Peyer's patch (tissue), 4 donors: ENCODE results near the gene CCND2. TPM values are rescaled to one million over a fixed set of nuclear protein-coding genes. Genes with fewer than 3 reads are reported as not detected.

Experiments used
- DNase-seq, 3 donors: peaks; one replicate each; pipeline ENCODE4 v3.0.0-alpha.2; 2017 to 2019
- H3K27ac ChIP-seq, 4 donors: fragments of 200-600 bp; sonication (generic); one replicate each; pipeline ENCODE4 v1.5.1; 2016 to 2019
- H3K27me3 ChIP-seq, 2 donors: fragments of 200-600 bp; sonication (generic); one replicate each; pipeline ENCODE4 v1.5.1; 2019
- H3K36me3 ChIP-seq, 3 donors: fragments of 200-600 bp; sonication (generic); one replicate each; pipeline ENCODE4 v1.5.1; 2016 to 2019
- H3K4me1 ChIP-seq, 4 donors: fragments of 200-600 bp; sonication (generic); one replicate each; pipeline ENCODE4 v1.5.1; 2016 to 2019
- H3K4me3 ChIP-seq, 4 donors: fragments of 200-600 bp; sonication (generic); 1 replicate in 3 of 4; 2 replicates in 1 of 4; pipeline ENCODE4 v1.5.1; 2016 to 2019; ENCODE audit warnings: mild to moderate bottlenecking in 1 of 4
- H3K9me3 ChIP-seq, 4 donors: fragments of 200-600 bp; sonication (generic); one replicate each; pipeline ENCODE4 v1.5.1; 2016 to 2019; ENCODE audit warnings: mild to moderate bottlenecking in 1 of 4
- POLR2A ChIP-seq, 2 donors: fragments of 450-650 bp; IDR thresholded peaks; one replicate each; pipeline ENCODE4 v1.5.1; 2017; ENCODE audit warnings: antibody characterized with exemption in 2 of 2, mild to moderate bottlenecking in 2 of 2, moderate library complexity in 2 of 2
- total RNA-seq, 4 donors: library from RNA; depleted of rRNA; stranded (reverse); fragments of >200 nt; gene quantifications; one replicate each; pipeline ENCODE4 v1.1.0, GENCODE V29; 2016
- TF ChIP-seq, protein P1 (sequence below), 6 experiments: fragments of 450-650 bp in 4 of 6; fragments of 200-600 bp in 2 of 6; sonication (generic) in 1 of 6; IDR thresholded peaks; one replicate each; pipeline ENCODE4 v1.5.1; 2017 to 2019; ENCODE audit warnings: antibody characterized with exemption in 6 of 6, mild to moderate bottlenecking in 3 of 6, moderate library complexity in 1 of 6

The CCND2 gene
- total RNA-seq, 4 donors from 2014 or later = 72.0 to 162 (median 97.6) TPM

- Histone ChIP-seq H3K9me3 (no peaks in the 10 kb centered on the region), H3K36me3 (no peaks in the 10 kb centered on the region), H3K27ac (no peak overlapping the region), H3K4me1 (no peaks in the 10 kb centered on the region), H3K4me3 (no peak overlapping the region), H3K27me3 (no peaks in the 10 kb centered on the region)
- DNase-seq = no peak
- TF ChIP-seq, protein P1, sequence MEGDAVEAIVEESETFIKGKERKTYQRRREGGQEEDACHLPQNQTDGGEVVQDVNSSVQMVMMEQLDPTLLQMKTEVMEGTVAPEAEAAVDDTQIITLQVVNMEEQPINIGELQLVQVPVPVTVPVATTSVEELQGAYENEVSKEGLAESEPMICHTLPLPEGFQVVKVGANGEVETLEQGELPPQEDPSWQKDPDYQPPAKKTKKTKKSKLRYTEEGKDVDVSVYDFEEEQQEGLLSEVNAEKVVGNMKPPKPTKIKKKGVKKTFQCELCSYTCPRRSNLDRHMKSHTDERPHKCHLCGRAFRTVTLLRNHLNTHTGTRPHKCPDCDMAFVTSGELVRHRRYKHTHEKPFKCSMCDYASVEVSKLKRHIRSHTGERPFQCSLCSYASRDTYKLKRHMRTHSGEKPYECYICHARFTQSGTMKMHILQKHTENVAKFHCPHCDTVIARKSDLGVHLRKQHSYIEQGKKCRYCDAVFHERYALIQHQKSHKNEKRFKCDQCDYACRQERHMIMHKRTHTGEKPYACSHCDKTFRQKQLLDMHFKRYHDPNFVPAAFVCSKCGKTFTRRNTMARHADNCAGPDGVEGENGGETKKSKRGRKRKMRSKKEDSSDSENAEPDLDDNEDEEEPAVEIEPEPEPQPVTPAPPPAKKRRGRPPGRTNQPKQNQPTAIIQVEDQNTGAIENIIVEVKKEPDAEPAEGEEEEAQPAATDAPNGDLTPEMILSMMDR (IDR thresholded peaks at IDR 0.05) = no peak
- TF ChIP-seq POLR2A (IDR thresholded peaks at IDR 0.05) = no peak
Observed at GRCh38 chr12:4251216-4251891, 22.2 kb upstream of the CCND2 start.

DNA sequence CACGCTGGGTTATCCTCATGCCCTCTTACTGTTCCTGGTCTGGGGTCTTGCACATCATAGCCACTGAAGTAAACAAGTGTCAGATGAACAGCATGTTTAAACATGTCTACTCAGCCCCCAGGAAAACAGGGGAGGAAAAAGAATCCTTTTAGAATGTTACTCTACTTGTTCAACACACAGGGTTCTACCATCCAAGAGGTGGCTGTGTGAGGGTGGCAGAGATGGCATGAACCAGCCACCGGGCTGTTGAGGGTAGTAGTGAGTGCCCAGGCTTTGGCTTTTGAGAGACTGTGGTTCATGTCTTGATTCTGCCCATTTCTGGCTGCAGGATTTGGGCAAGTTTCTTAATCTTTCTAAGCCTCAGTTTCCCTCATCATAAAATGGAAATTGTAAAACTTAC, 21.6 kb upstream of the CCND2 start:
- Histone ChIP-seq H3K4me1 (no peaks in the 10 kb centered on the region), H3K4me3 (no peak overlapping the region), H3K36me3 (no peaks in the 10 kb centered on the region), H3K9me3 (no peaks in the 10 kb centered on the region), H3K27ac (no peak overlapping the region), H3K27me3 (no peaks in the 10 kb centered on the region)
- no peak for DNase-seq
- TF ChIP-seq, protein P1 (IDR thresholded peaks at IDR 0.05) = no peak
- no peak for TF ChIP-seq POLR2A (IDR thresholded peaks at IDR 0.05)

DNA sequence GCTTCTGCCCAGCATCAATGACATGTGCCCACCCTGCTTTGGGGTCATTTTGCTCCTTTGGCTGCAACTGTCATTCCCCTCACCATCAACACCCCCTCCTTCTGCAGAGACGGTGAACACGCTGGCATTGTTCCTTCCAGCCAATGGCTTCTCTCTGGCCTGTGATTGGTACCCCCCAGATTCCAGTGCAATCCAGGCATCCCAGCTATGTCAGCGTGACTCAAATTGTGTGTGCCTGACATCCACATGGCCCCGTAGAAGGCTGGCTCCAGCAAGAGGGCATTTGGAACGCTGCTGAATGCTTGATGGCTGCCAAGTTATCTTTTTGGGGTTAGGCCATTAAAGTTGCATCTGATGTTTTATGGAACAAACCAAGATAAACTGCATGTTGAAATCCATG, 21.0 kb upstream of the CCND2 start:
- Histone ChIP-seq H3K27ac (no peak overlapping the region), H3K27me3 (no peaks in the 10 kb centered on the region), H3K4me1 (no peaks in the 10 kb centered on the region), H3K4me3 (no peak overlapping the region), H3K36me3 (no peaks in the 10 kb centered on the region), H3K9me3 (no peaks in the 10 kb centered on the region)
- no peak for DNase-seq
- TF ChIP-seq, protein P1 (IDR thresholded peaks at IDR 0.05) = no peak
- no peak for TF ChIP-seq POLR2A (IDR thresholded peaks at IDR 0.05)

GRCh38 chr12:4256043-4256826, 17.3 kb upstream of the CCND2 start:
- no peak overlapping the region for H3K27ac ChIP-seq
- no peaks in the 10 kb centered on the region for H3K9me3 ChIP-seq
- TF ChIP-seq POLR2A (IDR thresholded peaks at IDR 0.05) = no peak
- TF ChIP-seq, protein P1 (IDR thresholded peaks at IDR 0.05) = no peak
- H3K36me3 ChIP-seq = no peaks in the 10 kb centered on the region
- no peak overlapping the region for H3K4me3 ChIP-seq
- DNase-seq = no peak
- H3K4me1 ChIP-seq = no peaks in the 10 kb centered on the region
- H3K27me3 ChIP-seq = no peaks in the 10 kb centered on the region

GRCh38 chr12:4257442-4257841, 16.1 kb upstream of the CCND2 start:
- H3K27ac ChIP-seq = no peak overlapping the region
- no peaks in the 10 kb centered on the region for H3K9me3 ChIP-seq
- no peaks in the 10 kb centered on the region for H3K4me1 ChIP-seq
- H3K36me3 ChIP-seq = no peaks in the 10 kb centered on the region
- H3K27me3 ChIP-seq = no peaks in the 10 kb centered on the region
- TF ChIP-seq, protein P1 (IDR thresholded peaks at IDR 0.05) = no peak
- TF ChIP-seq POLR2A (IDR thresholded peaks at IDR 0.05) = no peak
- no peak for DNase-seq
- H3K4me3 ChIP-seq = no peak overlapping the region
